SU-DHL-6 (cell line): Measurements from ENCODE around the gene CPPED1.

ENCODE experiments used
- H2AFZ ChIP-seq: fragments of 200-600 bp; sonication (generic); 2 replicates; pipeline ENCODE4 v1.6.1; 2014; ENCODE audit warnings: low read depth, mild to moderate bottlenecking, moderate library complexity, mixed read lengths, antibody characterized with exemption, low read length; ENCODE audit not compliant: severe bottlenecking
- H3F3A ChIP-seq: fragments of 200-600 bp; shearing (Covaris generic); 2 replicates; pipeline ENCODE4 v1.6.0; 2016; ENCODE audit warnings: antibody characterized with exemption, mild to moderate bottlenecking; ENCODE audit not compliant: insufficient read depth
- H3K27ac ChIP-seq: fragments of 200-600 bp; sonication (generic); 2 replicates; pipeline ENCODE4 v1.5.1; 2016; ENCODE audit warnings: low read depth, mild to moderate bottlenecking, low read length, moderate library complexity, mixed read lengths
- H3K27me3 ChIP-seq: fragments of 200-600 bp; sonication (generic), shearing (Covaris generic); 2 replicates; pipeline ENCODE4 v1.6.0; 2014; ENCODE audit warnings: mild to moderate bottlenecking, low read length
- H3K36me3 ChIP-seq: fragments of 200-600 bp; sonication (generic); 2 replicates; pipeline ENCODE4 v1.6.1; 2014; ENCODE audit warnings: mild to moderate bottlenecking, low read length, mixed read lengths
- H3K4me2 ChIP-seq: fragments of 300-600, 200-600 bp; shearing (Covaris generic), sonication (generic); 2 replicates; pipeline ENCODE4 v1.6.0; 2014; ENCODE audit warnings: low read length, low read depth, mild to moderate bottlenecking; ENCODE audit not compliant: poor library complexity, severe bottlenecking
- H3K4me3 ChIP-seq: fragments of 200-600 bp; sonication (generic); 2 replicates; pipeline ENCODE4 v1.5.1; 2014; ENCODE audit warnings: antibody characterized with exemption, low read length, mild to moderate bottlenecking, mixed read lengths; ENCODE audit not compliant: insufficient read depth, poor library complexity, severe bottlenecking
- H3K79me2 ChIP-seq: fragments of 200-600 bp; sonication (generic); 2 replicates; pipeline ENCODE4 v1.6.1; 2014; ENCODE audit warnings: mild to moderate bottlenecking, low read length, moderate library complexity; ENCODE audit not compliant: insufficient read depth
- H3K9ac ChIP-seq: fragments of 200-600 bp; sonication (generic); 2 replicates; pipeline ENCODE4 v1.7.0; 2014; ENCODE audit warnings: mild to moderate bottlenecking, low read length
- H3K9me2 ChIP-seq: fragments of 200-600 bp; sonication (generic); replicated peaks from 2 replicates; pipeline ENCODE4 v1.6.1; 2014; ENCODE audit warnings: low read length; ENCODE audit not compliant: insufficient read depth
- H3K9me3 ChIP-seq: fragments of 200-600 bp; sonication (generic); 2 replicates; pipeline ENCODE4 v1.6.1; 2014; ENCODE audit warnings: low read length, mixed read lengths; ENCODE audit not compliant: insufficient read depth
- H4K20me1 ChIP-seq: fragments of 200-600 bp; sonication (generic); 2 replicates; pipeline ENCODE4 v1.6.1; 2014; ENCODE audit warnings: low read depth, mild to moderate bottlenecking, antibody characterized with exemption, low read length, moderate library complexity, mixed read lengths
- EZH2phosphoT487 ChIP-seq: fragments of 200-600 bp; sonication (generic), shearing (Covaris generic); conservative IDR thresholded peaks from 2 replicates; pipeline ENCODE4 v1.6.1; 2018; ENCODE audit warnings: mild to moderate bottlenecking, antibody characterized with exemption, low read length, moderate library complexity, mixed read lengths
- TF ChIP-seq, protein P1 (sequence below): fragments of 200-600 bp; sonication (generic); IDR thresholded peaks from one replicate; pipeline ENCODE4 v1.5.1; 2017; ENCODE audit warnings: antibody characterized with exemption, mild to moderate bottlenecking, low read length, moderate library complexity; ENCODE audit not compliant: insufficient read depth, poor library complexity, severe bottlenecking

CPPED1 gene

DNA sequence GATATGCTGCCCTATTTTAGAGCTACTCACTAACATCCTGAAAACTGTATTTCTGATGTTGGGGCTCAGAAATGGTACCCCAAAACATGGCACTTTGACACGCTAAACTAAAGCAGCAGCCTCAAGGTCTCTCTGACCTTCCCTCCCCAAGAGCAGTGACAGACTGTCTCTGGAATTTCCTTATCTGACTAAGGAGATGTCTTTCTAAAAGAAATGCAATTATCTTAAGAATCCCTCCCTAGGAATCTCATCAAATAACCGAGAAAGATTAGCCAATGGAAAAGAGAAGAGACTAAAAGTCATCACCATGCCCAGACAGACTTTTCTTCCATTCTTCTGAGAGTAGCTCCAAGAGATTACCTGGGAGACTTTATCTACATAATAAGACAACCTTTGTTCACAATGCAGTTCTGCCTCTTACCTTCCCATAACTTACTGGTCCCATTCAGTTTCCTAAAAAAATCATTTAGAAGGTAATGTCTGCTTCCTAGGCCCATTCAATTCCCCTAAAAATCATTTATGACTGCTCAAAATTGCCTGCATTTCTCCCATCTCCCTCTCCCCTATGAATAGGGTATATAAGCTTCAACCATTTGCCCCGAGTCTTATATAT, 123.9 kb downstream of the CPPED1 start:
- Histone ChIP-seq H3K9me2 (no peaks in the 10 kb centered on the region), H2AFZ (no peak overlapping the region), H3K79me2 (no peaks in the 10 kb centered on the region), H3K4me2 (no peak overlapping the region), H3K27ac (no peak overlapping the region), H3F3A (no peaks in the 10 kb centered on the region), H3K4me3 (no peak overlapping the region), H3K27me3 (no peaks in the 10 kb centered on the region; the same call in 1 of the 2 replicates), H4K20me1 (no peaks in the 10 kb centered on the region), H3K9ac (no peak overlapping the region), H3K9me3 (no peaks in the 10 kb centered on the region), H3K36me3 (no peaks in the 10 kb centered on the region)
- no peak for TF ChIP-seq EZH2phosphoT487
- TF ChIP-seq, protein P1, sequence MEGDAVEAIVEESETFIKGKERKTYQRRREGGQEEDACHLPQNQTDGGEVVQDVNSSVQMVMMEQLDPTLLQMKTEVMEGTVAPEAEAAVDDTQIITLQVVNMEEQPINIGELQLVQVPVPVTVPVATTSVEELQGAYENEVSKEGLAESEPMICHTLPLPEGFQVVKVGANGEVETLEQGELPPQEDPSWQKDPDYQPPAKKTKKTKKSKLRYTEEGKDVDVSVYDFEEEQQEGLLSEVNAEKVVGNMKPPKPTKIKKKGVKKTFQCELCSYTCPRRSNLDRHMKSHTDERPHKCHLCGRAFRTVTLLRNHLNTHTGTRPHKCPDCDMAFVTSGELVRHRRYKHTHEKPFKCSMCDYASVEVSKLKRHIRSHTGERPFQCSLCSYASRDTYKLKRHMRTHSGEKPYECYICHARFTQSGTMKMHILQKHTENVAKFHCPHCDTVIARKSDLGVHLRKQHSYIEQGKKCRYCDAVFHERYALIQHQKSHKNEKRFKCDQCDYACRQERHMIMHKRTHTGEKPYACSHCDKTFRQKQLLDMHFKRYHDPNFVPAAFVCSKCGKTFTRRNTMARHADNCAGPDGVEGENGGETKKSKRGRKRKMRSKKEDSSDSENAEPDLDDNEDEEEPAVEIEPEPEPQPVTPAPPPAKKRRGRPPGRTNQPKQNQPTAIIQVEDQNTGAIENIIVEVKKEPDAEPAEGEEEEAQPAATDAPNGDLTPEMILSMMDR, result no peak

DNA sequence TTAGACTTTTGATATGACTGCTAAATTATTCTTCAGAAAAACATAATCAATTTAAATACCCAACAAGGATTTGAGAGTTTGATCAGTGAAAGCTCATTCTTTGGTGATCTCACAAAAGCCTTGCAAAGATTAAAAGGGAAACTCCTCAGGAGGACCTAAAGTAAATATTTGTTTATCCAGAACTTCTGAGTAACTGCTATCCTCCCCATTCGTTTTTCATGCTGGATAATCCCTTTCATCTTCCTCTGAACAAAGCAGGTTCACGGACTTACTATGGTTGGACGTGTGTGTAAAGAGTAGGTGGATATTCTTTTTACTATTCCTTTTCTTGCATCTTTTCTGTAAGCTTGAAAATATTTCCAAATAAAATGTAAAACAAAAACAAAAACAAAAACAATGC, 124.7 kb downstream of the CPPED1 start:
- no peaks in the 10 kb centered on the region for H3K9me3 ChIP-seq
- H4K20me1 ChIP-seq, result no peaks in the 10 kb centered on the region
- H3K36me3 ChIP-seq, result no peaks in the 10 kb centered on the region
- no peak overlapping the region for H3K4me3 ChIP-seq
- no peaks in the 10 kb centered on the region for H3K9me2 ChIP-seq
- H3K9ac ChIP-seq, result no peak overlapping the region
- H3K27ac ChIP-seq, result no peak overlapping the region
- no peaks in the 10 kb centered on the region for H3K27me3 ChIP-seq
- no peak overlapping the region for H2AFZ ChIP-seq
- H3F3A ChIP-seq, result no peaks in the 10 kb centered on the region
- TF ChIP-seq, protein P1, result no peak
- no peak for TF ChIP-seq EZH2phosphoT487
- H3K79me2 ChIP-seq, result no peaks in the 10 kb centered on the region
- H3K4me2 ChIP-seq, result no peak overlapping the region

DNA sequence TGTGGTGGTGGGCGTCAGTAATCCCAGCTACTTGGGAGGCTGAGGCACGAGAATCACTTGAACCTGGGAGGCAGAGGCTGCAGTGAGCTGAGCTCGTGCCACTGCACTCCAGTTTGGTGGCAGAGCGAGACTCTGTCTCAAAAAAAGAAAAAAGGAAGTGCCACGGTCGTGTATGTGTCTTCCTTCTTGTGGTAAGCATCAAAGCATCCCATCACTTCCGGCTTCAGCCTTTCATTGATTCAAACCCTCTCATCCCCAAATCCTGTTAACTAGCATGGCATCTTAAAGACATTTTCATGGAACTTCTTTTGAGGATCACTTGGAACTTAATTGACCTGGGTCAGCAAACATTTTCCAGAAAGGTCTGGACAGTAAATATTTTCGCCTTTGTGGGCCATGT, 126.2 kb downstream of the CPPED1 start:
- no peak overlapping the region for H3K27ac ChIP-seq
- H3F3A ChIP-seq, result no peaks in the 10 kb centered on the region
- no peaks in the 10 kb centered on the region for H3K9me3 ChIP-seq
- H4K20me1 ChIP-seq, result no peaks in the 10 kb centered on the region
- no peak overlapping the region for H3K4me3 ChIP-seq
- H3K27me3 ChIP-seq, result no peaks in the 10 kb centered on the region
- H3K36me3 ChIP-seq, result no peaks in the 10 kb centered on the region
- TF ChIP-seq EZH2phosphoT487, result no peak
- TF ChIP-seq, protein P1, result no peak
- no peak overlapping the region for H3K9ac ChIP-seq
- H3K4me2 ChIP-seq, result no peak overlapping the region
- no peaks in the 10 kb centered on the region for H3K79me2 ChIP-seq
- no peaks in the 10 kb centered on the region for H3K9me2 ChIP-seq
- H2AFZ ChIP-seq, result no peak overlapping the region
